DOHH2 (cell line): Measurements from ENCODE around the gene TRIM38.

ENCODE experiments used
- H3F3A ChIP-seq: fragments of 200-600 bp; sonication (generic), shearing (Covaris generic); 2 replicates; pipeline ENCODE4 v1.6.0; 2016; ENCODE audit warnings: antibody characterized with exemption, mild to moderate bottlenecking; ENCODE audit not compliant: control insufficient read depth, insufficient read depth
- H3K27ac ChIP-seq: fragments of 200-600 bp; sonication (generic); 2 replicates; pipeline ENCODE4 v1.5.1; 2014; ENCODE audit warnings: low read depth, mild to moderate bottlenecking, low read length, moderate library complexity
- H3K27me3 ChIP-seq: fragments of 200-600 bp; sonication (generic); 2 replicates; pipeline ENCODE4 v1.6.1; 2014; ENCODE audit warnings: mild to moderate bottlenecking, low read length, mixed read lengths; ENCODE audit not compliant: control insufficient read depth
- H3K36me3 ChIP-seq: fragments of 200-600 bp; sonication (generic); 2 replicates; pipeline ENCODE4 v1.6.1; 2014; ENCODE audit warnings: mild to moderate bottlenecking, low read length, moderate library complexity, mixed read lengths; ENCODE audit not compliant: control insufficient read depth
- H3K4me1 ChIP-seq: fragments of 200-600 bp; sonication (generic); 2 replicates; pipeline ENCODE4 v1.6.1; 2014; ENCODE audit warnings: mild to moderate bottlenecking, low read length, mixed read lengths; ENCODE audit not compliant: control insufficient read depth
- H3K4me2 ChIP-seq: fragments of 200-600 bp; sonication (generic); 2 replicates; pipeline ENCODE4 v1.6.0; 2014; ENCODE audit warnings: mild to moderate bottlenecking, low read length, moderate library complexity
- H3K4me3 ChIP-seq: fragments of 200-600 bp; sonication (generic); 2 replicates; pipeline ENCODE4 v1.5.1; 2014; ENCODE audit warnings: mild to moderate bottlenecking, low read length, mixed read lengths
- H3K79me2 ChIP-seq: fragments of 200-600 bp; sonication (generic); 2 replicates; pipeline ENCODE4 v1.6.1; 2014; ENCODE audit warnings: mild to moderate bottlenecking, low read length, mixed read lengths; ENCODE audit not compliant: control insufficient read depth
- H3K9me2 ChIP-seq: fragments of 200-600 bp; sonication (generic); replicated peaks from 2 replicates; pipeline ENCODE4 v1.6.1; 2014; ENCODE audit warnings: mild to moderate bottlenecking, low read length, mixed read lengths; ENCODE audit not compliant: control insufficient read depth
- H3K9me3 ChIP-seq: fragments of 200-600 bp; sonication (generic); 2 replicates; pipeline ENCODE4 v1.6.1; 2014; ENCODE audit warnings: antibody characterized with exemption, low read length, mixed read lengths; ENCODE audit not compliant: control insufficient read depth, insufficient read depth
- H4K20me1 ChIP-seq: fragments of 200-600 bp; sonication (generic); 2 replicates; pipeline ENCODE4 v1.6.0; 2014; ENCODE audit warnings: low read depth, mild to moderate bottlenecking, antibody characterized with exemption, low read length, moderate library complexity; ENCODE audit not compliant: control insufficient read depth, insufficient read depth
- EZH2phosphoT487 ChIP-seq: fragments of 200-600 bp; sonication (generic); IDR thresholded peaks from 2 replicates; pipeline ENCODE4 v1.6.1; 2017; ENCODE audit warnings: borderline replicate concordance, mild to moderate bottlenecking, antibody characterized with exemption, low read length, moderate library complexity, mixed read lengths
- TF ChIP-seq, protein P1 (sequence below): fragments of 200-600 bp; sonication (generic); IDR thresholded peaks from one replicate; pipeline ENCODE4 v1.5.1; 2014; ENCODE audit warnings: antibody characterized with exemption, mild to moderate bottlenecking, low read depth, low read length; ENCODE audit not compliant: poor library complexity, severe bottlenecking

TRIM38 gene

DNA sequence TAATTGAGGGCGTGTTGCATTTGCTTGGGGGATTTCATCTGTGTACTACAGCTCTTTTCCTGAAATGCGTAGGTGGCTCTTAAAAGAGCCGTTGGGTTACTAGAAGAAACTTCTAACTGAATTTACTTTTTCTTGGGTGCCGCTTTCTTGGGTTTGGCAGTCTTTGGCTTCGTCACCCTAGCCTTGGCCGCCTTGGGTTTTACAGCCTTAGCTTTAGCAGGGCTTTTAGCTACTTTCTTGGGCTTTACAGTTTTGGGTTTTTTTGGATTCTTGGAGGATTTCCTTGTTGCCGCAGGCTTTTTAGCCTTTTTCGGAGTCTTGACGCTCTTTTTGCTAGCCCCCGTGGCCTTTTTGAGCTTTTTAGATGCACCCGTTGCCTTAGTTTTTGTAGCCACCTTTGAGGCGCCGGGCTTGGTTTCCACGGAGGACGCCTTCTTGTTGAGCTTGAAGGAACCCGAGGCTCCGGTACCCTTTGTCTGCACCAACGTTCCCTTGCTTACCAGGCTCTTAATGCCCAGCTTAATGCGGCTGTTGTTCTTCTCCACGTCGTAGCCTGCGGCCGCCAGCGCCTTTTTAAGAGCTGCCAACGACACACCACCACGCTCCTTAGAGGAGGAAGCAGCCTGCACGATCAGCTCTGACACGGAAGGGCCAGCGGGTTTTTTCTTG is 54.5 kb downstream of the TRIM38 start:
- H3K27ac ChIP-seq: no peak overlapping the region

DNA sequence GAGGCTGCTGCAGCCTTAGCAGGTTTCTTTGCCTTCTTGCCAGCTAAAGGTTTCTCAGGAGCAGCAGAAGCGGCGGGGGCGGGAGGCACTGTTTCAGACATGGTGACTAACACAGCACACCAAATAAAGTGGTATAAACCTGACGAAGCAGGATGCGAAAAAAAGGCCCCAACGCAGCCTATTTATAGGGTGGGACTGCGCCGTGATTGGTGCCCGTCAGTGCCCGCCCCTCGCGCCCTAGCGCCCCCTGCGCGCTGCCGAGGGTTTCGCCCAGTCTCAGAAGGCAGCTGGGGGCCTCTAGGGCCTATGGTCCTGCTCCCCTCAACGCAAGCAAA is 55.0 kb downstream of the TRIM38 start:
- Histone ChIP-seq H3K9me2 (no peaks in the 10 kb centered on the region), H3K36me3 (peaks cover 12% of the 10 kb centered on the region), H3K4me2 (no peak overlapping the region), H3K4me1 (peaks cover 23% of the 10 kb centered on the region), H3K4me3 (no peak overlapping the region), H3K27me3 (no peaks in the 10 kb centered on the region), H4K20me1 (no peaks in the 10 kb centered on the region), H3K9me3 (no peaks in the 10 kb centered on the region; the same call in 1 of the 2 replicates), H3K27ac (no peak overlapping the region), H3F3A (peaks cover 18% of the 10 kb centered on the region), H3K79me2 (no peaks in the 10 kb centered on the region)
- TF ChIP-seq, protein P1, sequence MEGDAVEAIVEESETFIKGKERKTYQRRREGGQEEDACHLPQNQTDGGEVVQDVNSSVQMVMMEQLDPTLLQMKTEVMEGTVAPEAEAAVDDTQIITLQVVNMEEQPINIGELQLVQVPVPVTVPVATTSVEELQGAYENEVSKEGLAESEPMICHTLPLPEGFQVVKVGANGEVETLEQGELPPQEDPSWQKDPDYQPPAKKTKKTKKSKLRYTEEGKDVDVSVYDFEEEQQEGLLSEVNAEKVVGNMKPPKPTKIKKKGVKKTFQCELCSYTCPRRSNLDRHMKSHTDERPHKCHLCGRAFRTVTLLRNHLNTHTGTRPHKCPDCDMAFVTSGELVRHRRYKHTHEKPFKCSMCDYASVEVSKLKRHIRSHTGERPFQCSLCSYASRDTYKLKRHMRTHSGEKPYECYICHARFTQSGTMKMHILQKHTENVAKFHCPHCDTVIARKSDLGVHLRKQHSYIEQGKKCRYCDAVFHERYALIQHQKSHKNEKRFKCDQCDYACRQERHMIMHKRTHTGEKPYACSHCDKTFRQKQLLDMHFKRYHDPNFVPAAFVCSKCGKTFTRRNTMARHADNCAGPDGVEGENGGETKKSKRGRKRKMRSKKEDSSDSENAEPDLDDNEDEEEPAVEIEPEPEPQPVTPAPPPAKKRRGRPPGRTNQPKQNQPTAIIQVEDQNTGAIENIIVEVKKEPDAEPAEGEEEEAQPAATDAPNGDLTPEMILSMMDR: no peak
- no peak for TF ChIP-seq EZH2phosphoT487

More for the DNA sequence above, 54.5 kb downstream of the TRIM38 start:
- Histone ChIP-seq H3K9me3 (no peaks in the 10 kb centered on the region; the same call in 1 of the 2 replicates), H4K20me1 (no peaks in the 10 kb centered on the region), H3K36me3 (peaks cover 12% of the 10 kb centered on the region), H3F3A (peaks cover 14% of the 10 kb centered on the region), H3K4me1 (peaks cover 18% of the 10 kb centered on the region), H3K4me3 (no peak overlapping the region), H3K4me2 (no peak overlapping the region), H3K27me3 (no peaks in the 10 kb centered on the region), H3K79me2 (no peaks in the 10 kb centered on the region), H3K9me2 (no peaks in the 10 kb centered on the region)
- TF ChIP-seq, protein P1: no peak
- TF ChIP-seq EZH2phosphoT487: no peak

DNA sequence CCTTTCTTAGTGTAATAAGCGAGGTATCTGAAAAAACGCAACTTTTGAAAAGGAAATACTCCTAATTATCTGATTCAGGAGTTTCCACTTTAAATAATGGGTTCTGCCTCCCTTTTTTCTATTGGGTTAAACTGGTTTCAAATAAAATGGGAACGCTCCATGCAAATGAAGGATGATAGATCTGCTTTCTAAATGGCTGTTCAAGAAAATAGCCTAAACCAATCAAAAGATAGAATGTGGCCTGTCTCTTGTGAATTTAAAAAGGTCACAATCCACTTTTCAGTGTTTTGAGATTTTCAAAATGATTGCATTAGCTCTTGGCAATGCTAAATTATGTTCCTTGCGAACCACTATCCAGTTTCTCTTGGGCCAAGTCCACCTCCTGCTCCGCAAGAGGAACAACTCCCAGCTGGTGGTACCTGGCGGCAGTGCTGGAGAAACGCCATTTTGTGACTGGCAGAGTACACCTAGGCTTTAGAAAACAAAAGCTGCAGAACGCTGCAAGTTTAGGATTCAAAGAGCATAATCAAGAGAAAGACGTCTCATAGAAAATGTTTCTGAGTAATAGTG is 56.7 kb downstream of the TRIM38 start:
- Histone ChIP-seq H3K27ac (no peak overlapping the region), H3K36me3 (peaks cover 12% of the 10 kb centered on the region), H3K4me2 (no peak overlapping the region), H3F3A (peaks cover 23% of the 10 kb centered on the region), H3K4me3 (no peak overlapping the region), H3K9me2 (no peaks in the 10 kb centered on the region), H3K79me2 (no peaks in the 10 kb centered on the region), H3K9me3 (no peaks in the 10 kb centered on the region; the same call in 1 of the 2 replicates), H4K20me1 (no peaks in the 10 kb centered on the region), H3K27me3 (no peaks in the 10 kb centered on the region), H3K4me1 (peaks cover 37% of the 10 kb centered on the region)
- TF ChIP-seq EZH2phosphoT487: no peak
- TF ChIP-seq, protein P1: no peak
